GM21786 (cell line): ENCODE results near the gene COL16A1.

Experiments used
- ATAC-seq: cut with Tn5 transposase; IDR thresholded peaks from one replicate; pipeline ENCODE4 v1.9.1; 2021; ENCODE audit not compliant: unreplicated experiment

Gene COL16A1

GRCh38 chr1:31627301-31627929 is 76.4 kb downstream of the COL16A1 start:
- ATAC-seq: no peak

- ATAC-seq: no peak
These were observed 77.3 kb downstream of the COL16A1 start for GRCh38 chr1:31626223-31627207.

GRCh38 chr1:31625561-31626222 is 78.1 kb downstream of the COL16A1 start:
- no peak for ATAC-seq

- no peak for ATAC-seq
These were observed 78.9 kb downstream of the COL16A1 start for GRCh38 chr1:31624731-31625514.

- no peak for ATAC-seq
These were observed 79.5 kb downstream of the COL16A1 start for GRCh38 chr1:31624309-31624708.

- ATAC-seq: no peak
These were observed 80.5 kb downstream of the COL16A1 start for GRCh38 chr1:31623365-31623764.

- ATAC-seq: no peak
These were observed 81.7 kb downstream of the COL16A1 start for GRCh38 chr1:31621847-31622730.

- no peak for ATAC-seq
These were observed 82.4 kb downstream of the COL16A1 start for GRCh38 chr1:31621498-31621820.

GRCh38 chr1:31620631-31621497 is 83.0 kb downstream of the COL16A1 start:
- ATAC-seq: no peak

GRCh38 chr1:31618916-31619846 is 84.6 kb downstream of the COL16A1 start:
- ATAC-seq: no peak

GRCh38 chr1:31617916-31618746 is 85.7 kb downstream of the COL16A1 start:
- ATAC-seq: no peak

- no peak for ATAC-seq
These were observed 86.5 kb downstream of the COL16A1 start, which contains the start of gene HCRTR1 for GRCh38 chr1:31617218-31617915. TSS of gene HCRTR1 (plus strand) at chr1:31617689. CDS start at chr1:31619193, 1,504 bp downstream.

- no peak for ATAC-seq
These were observed 87.9 kb downstream of the COL16A1 start for GRCh38 chr1:31615939-31616338.

GRCh38 chr1:31615414-31615813 is 88.4 kb downstream of the COL16A1 start:
- no peak for ATAC-seq

- ATAC-seq: no peak
These were observed 89.3 kb downstream of the COL16A1 start for GRCh38 chr1:31614414-31615005.

- no peak for ATAC-seq
These were observed 94.2 kb downstream of the COL16A1 start for GRCh38 chr1:31609514-31610118.
